Central memory CD8-positive, alpha-beta T cell (primary cell): ENCODE data around the gene RERG.

Experiments
- ATAC-seq: fragments of 150-1000 bp; cut with Tn5 transposase; replicated peaks from 2 replicates; pipeline ENCODE4 v1.10.0; 2022; ENCODE audit warnings: mild to moderate bottlenecking, moderate FRiP score, moderate number of reproducible peaks; ENCODE audit not compliant: poor library complexity, severe bottlenecking; ENCODE audit errors: extremely low read depth
- DNase-seq, 2 donors: peaks; one replicate each; pipeline ENCODE4 v3.0.0; 2021; ENCODE audit warnings: low spot score in 2 of 2
- H3K27ac Mint-ChIP-seq: one replicate; pipeline ENCODE4 v1.8.0; 2022; ENCODE audit warnings: low read depth, mild to moderate bottlenecking, moderate library complexity, mixed read lengths
- H3K27me3 Mint-ChIP-seq: one replicate; pipeline ENCODE4 v1.8.0; 2022; ENCODE audit warnings: mixed read lengths
- H3K36me3 Mint-ChIP-seq: one replicate; pipeline ENCODE4 v1.8.0; 2022; ENCODE audit warnings: mild to moderate bottlenecking, moderate library complexity, mixed read lengths; ENCODE audit not compliant: insufficient read depth
- H3K4me1 Mint-ChIP-seq: one replicate; pipeline ENCODE4 v1.8.0; 2022; ENCODE audit warnings: mixed read lengths
- H3K4me3 Mint-ChIP-seq: one replicate; pipeline ENCODE4 v1.8.0; 2022; ENCODE audit warnings: mild to moderate bottlenecking, moderate library complexity, mixed read lengths
- H3K9me3 Mint-ChIP-seq: one replicate; pipeline ENCODE4 v1.8.0; 2022; ENCODE audit warnings: mixed read lengths

RERG gene

DNA sequence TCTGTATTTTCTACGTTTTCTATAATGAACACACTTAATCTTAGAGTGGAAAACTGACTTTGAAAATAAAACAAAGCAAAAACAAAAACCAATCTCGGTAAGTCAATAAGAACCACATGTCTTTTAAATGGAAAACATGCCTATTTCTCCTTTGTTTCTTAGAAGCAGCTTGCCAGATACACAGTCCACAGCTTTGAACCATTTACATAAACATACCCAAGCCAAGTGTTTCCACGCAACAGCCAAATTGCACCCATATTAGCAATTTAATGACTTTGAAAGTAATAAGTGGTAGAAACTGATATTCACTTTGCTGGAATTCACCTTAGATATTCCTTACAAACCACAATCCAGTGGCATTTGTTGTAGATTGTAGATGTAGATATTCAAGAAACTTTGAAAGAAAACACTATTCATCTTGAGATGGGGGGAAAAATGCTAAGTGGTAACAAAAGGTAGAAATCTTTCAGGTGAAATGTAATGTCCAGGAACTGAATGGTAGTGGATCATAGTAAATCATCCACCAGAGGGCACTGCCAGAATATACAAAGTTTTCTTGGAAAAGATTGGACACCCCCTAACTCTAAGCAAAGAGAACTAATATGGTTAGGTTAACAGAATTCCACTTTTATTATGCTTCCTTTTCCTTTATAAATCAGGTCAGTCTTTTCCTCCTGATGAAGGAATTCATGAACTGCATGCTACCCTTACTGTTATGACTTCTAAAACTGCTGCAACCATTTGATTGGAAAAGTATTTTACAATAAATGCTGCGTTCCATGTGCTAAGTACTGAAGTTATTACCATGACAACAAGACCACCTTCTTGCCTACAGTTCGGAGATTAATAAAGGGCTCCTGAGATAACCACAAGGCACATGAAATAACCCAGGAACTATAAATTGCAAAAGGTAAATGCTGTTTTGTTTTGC lies 69.8 kb downstream of the RERG start:
- no peak for DNase-seq
- Mint-ChIP-seq H3K36me3 (no peaks in the 10 kb centered on the region), H3K27ac (no peak overlapping the region), H3K4me3 (no peak overlapping the region), H3K9me3 (no peaks in the 10 kb centered on the region), H3K27me3 (peaks cover 38% of the 10 kb centered on the region), H3K4me1 (no peaks in the 10 kb centered on the region)
- ATAC-seq = no peak

DNA sequence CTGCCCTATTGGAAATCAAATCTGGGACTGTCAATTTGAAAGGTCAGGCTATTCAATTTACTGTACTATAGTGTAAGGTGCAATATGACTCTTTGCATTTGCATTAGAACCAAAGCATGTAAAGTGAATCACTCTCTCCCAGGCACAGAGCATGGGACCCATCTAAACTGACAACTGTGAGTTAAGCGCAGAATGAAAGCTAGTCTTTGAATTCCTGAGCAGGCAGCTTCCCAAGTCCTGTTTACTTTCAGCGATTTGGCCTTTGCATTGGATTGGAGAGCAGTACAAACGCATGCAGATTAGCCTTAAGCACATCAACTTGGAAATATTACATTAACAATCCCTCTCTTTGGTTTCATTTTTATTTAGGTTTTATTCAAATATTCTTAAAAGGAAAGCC lies 74.6 kb downstream of the RERG start:
- DNase-seq = no peak
- Mint-ChIP-seq H3K4me1 (no peaks in the 10 kb centered on the region), H3K27ac (no peak overlapping the region), H3K36me3 (no peaks in the 10 kb centered on the region), H3K9me3 (no peaks in the 10 kb centered on the region), H3K4me3 (no peak overlapping the region), H3K27me3 (peaks cover 40% of the 10 kb centered on the region)
- no peak for ATAC-seq

- DNase-seq = no peak
- no peak overlapping the region for H3K27ac Mint-ChIP-seq
- peaks cover 55% of the 10 kb centered on the region for H3K27me3 Mint-ChIP-seq
- no peak for ATAC-seq
- no peaks in the 10 kb centered on the region for H3K36me3 Mint-ChIP-seq
- H3K4me1 Mint-ChIP-seq = no peaks in the 10 kb centered on the region
- H3K4me3 Mint-ChIP-seq = no peak overlapping the region
- H3K9me3 Mint-ChIP-seq = no peaks in the 10 kb centered on the region
These were observed 77.8 kb downstream of the RERG start for GRCh38 chr12:15143467-15143866.

DNA sequence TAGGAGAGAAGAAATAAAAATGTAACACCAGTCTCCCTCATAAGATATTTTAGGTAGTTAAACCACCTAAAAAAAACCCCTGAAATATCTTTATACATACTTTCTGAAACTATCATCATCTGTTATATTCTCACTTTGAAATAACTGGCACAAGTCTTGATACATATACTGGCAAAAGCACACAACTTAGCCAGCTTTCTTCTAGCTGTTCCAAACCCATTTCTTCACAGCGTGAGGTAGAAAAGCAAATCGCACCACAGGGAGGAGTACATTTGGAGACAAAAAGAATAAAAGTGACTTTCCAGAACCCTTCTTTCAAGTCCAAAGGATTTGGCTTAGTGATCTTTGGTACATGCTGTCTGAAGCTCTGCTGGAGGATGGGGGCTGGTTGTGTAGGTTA lies 78.5 kb downstream of the RERG start:
- Mint-ChIP-seq H3K4me1 (no peaks in the 10 kb centered on the region), H3K9me3 (no peaks in the 10 kb centered on the region), H3K4me3 (no peak overlapping the region), H3K27ac (no peak overlapping the region), H3K27me3 (peaks cover 62% of the 10 kb centered on the region), H3K36me3 (no peaks in the 10 kb centered on the region)
- DNase-seq (no peak), ATAC-seq (no peak)

DNA sequence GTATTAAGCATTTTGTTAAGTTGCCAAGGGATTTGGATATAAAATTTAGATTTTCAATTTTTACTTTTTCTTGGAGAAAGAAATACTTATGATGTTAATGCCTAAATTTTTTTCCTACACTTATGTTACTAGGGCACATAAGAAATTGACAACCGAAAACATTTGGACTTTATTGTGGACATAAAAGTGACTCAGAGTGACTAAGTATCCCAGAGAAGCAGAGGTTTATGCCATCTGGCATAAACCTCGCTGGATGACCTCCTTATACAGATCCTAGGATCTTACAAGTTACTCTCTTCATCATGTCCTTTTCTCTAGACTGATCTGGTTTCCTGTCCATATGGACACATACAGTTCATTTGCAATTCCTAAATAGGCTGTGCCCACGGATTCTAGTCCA lies 89.8 kb downstream of the RERG start:
- H3K36me3 Mint-ChIP-seq = no peaks in the 10 kb centered on the region
- no peak overlapping the region for H3K4me3 Mint-ChIP-seq
- no peak for DNase-seq
- ATAC-seq = no peak
- H3K27ac Mint-ChIP-seq = no peak overlapping the region
- H3K4me1 Mint-ChIP-seq = no peaks in the 10 kb centered on the region
- H3K27me3 Mint-ChIP-seq = peaks cover 50% of the 10 kb centered on the region
- H3K9me3 Mint-ChIP-seq = no peaks in the 10 kb centered on the region

DNA sequence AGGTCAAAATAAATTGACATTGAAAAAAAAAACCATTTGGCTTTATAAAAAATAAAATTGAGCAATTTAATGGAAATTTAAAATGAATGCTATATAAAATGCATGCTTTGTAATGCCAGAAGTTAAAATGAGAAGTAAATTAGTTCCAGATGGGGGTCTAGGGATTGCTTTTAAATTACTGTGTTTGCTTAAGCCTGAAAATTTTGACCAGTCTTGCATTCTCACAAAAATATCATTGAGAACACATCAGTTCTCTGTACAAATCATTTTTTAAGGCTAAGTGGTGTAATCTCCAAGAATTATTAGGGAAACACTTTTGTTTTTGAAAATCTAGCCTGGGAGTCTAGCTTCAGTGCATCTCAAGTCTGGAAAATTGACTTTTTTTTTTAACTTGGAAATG lies 90.7 kb downstream of the RERG start:
- DNase-seq = no peak

DNA sequence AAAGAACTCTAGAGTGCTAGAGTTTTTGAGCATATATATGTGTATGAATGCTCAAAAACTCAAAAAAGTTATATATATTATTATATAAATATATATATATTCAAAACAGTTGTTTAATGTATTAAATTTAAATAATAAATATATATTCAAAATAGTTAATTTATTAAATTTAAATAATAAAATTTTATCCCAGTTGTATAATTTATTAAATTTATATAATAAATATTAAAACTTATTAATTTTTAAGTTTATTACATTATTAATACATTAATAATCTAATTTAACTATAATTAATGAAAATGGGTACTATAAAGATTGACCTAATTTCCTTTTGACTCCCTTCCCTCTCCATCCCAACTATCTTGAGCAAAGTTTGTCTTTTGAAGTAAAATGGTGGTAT lies 97.8 kb downstream of the RERG start:
- Mint-ChIP-seq H3K27me3 (peaks cover 24% of the 10 kb centered on the region), H3K4me3 (no peak overlapping the region), H3K9me3 (no peaks in the 10 kb centered on the region), H3K4me1 (no peaks in the 10 kb centered on the region), H3K27ac (no peak overlapping the region), H3K36me3 (no peaks in the 10 kb centered on the region)
- DNase-seq = no peak
- ATAC-seq = no peak

More for the DNA sequence above, 90.7 kb downstream of the RERG start:
- Mint-ChIP-seq H3K36me3 (no peaks in the 10 kb centered on the region), H3K4me1 (no peaks in the 10 kb centered on the region), H3K4me3 (no peak overlapping the region), H3K9me3 (no peaks in the 10 kb centered on the region), H3K27me3 (peaks cover 48% of the 10 kb centered on the region), H3K27ac (no peak overlapping the region)
- no peak for ATAC-seq

GRCh38 chr12:15122344-15122743 lies 98.9 kb downstream of the RERG start:
- H3K4me3 Mint-ChIP-seq = no peak overlapping the region
- H3K36me3 Mint-ChIP-seq = no peaks in the 10 kb centered on the region
- no peaks in the 10 kb centered on the region for H3K4me1 Mint-ChIP-seq
- H3K9me3 Mint-ChIP-seq = no peaks in the 10 kb centered on the region
- H3K27me3 Mint-ChIP-seq = peaks cover 26% of the 10 kb centered on the region
- ATAC-seq (no peak), DNase-seq (no peak)
- no peak overlapping the region for H3K27ac Mint-ChIP-seq

DNA sequence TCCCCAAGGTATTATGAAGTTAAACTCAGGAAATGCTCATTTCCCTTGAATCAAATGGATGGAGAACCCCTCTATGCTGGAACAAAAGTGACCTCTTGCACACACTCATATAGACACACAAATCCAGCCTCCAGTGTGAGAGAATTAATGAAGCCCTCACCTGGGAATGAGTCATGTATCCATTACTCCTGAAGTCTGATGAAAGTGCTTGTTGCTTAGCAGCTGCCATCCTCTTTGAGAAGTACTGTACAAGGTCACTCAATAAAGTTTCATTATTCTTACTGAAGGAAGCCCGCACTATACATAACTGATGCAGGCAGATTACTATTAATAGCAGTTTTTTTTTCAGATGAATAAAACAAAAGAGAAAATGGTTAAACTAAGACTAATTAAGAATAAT lies 102.3 kb downstream of the RERG start:
- H3K27me3 Mint-ChIP-seq = peaks cover 34% of the 10 kb centered on the region
- ATAC-seq (no peak), DNase-seq (no peak)
- H3K4me1 Mint-ChIP-seq = no peaks in the 10 kb centered on the region
- no peak overlapping the region for H3K4me3 Mint-ChIP-seq
- H3K27ac Mint-ChIP-seq = no peak overlapping the region
- no peaks in the 10 kb centered on the region for H3K36me3 Mint-ChIP-seq
- no peaks in the 10 kb centered on the region for H3K9me3 Mint-ChIP-seq

- DNase-seq (no peak), ATAC-seq (no peak)
- H3K36me3 Mint-ChIP-seq = no peaks in the 10 kb centered on the region
- peaks cover 47% of the 10 kb centered on the region for H3K27me3 Mint-ChIP-seq
- H3K27ac Mint-ChIP-seq = no peak overlapping the region
- H3K4me1 Mint-ChIP-seq = no peaks in the 10 kb centered on the region
- H3K9me3 Mint-ChIP-seq = no peaks in the 10 kb centered on the region
- H3K4me3 Mint-ChIP-seq = no peak overlapping the region
These were observed 104.2 kb downstream of the RERG start for GRCh38 chr12:15116983-15117382.

- Mint-ChIP-seq H3K27ac (no peak overlapping the region), H3K4me1 (no peaks in the 10 kb centered on the region), H3K36me3 (no peaks in the 10 kb centered on the region), H3K9me3 (no peaks in the 10 kb centered on the region), H3K27me3 (peaks cover 56% of the 10 kb centered on the region), H3K4me3 (no peak overlapping the region)
- no peak for ATAC-seq
- DNase-seq = no peak
These were observed 105.1 kb downstream of the RERG start for GRCh38 chr12:15116086-15116485.

- H3K36me3 Mint-ChIP-seq = no peaks in the 10 kb centered on the region
- no peak for DNase-seq
- no peaks in the 10 kb centered on the region for H3K9me3 Mint-ChIP-seq
These were observed 105.8 kb downstream of the RERG start for GRCh38 chr12:15115434-15115833.

GRCh38 chr12:15114501-15114900 lies 106.7 kb downstream of the RERG start:
- DNase-seq (no peak), ATAC-seq (no peak)
- no peak overlapping the region for H3K4me3 Mint-ChIP-seq
- H3K27ac Mint-ChIP-seq = no peak overlapping the region
- H3K27me3 Mint-ChIP-seq = peaks cover 70% of the 10 kb centered on the region
- no peaks in the 10 kb centered on the region for H3K9me3 Mint-ChIP-seq
- no peaks in the 10 kb centered on the region for H3K36me3 Mint-ChIP-seq
- H3K4me1 Mint-ChIP-seq = no peaks in the 10 kb centered on the region

More at GRCh38 chr12:15115434-15115833, 105.8 kb downstream of the RERG start:
- Mint-ChIP-seq H3K4me1 (no peaks in the 10 kb centered on the region), H3K4me3 (no peak overlapping the region), H3K27me3 (peaks cover 63% of the 10 kb centered on the region), H3K27ac (no peak overlapping the region)
- no peak for ATAC-seq
